ENCODE results near the gene IGLL5. TPM values are rescaled to one million over a fixed set of nuclear protein-coding genes. Genes with fewer than 3 reads are reported as not detected.

The IGLL5 gene
- total and polyA plus RNA-seq, 9 of the 15 experiments (the other 6 are each of a cell fraction or from before 2014, with no cell fraction given): not detected

- peak; percentile 1; the same call in 1 of the 3 replicates for ATAC-seq
- 3% methylated on average over 11 of the region's 11 CpGs for WGBS (ENCODE audit: insufficient coverage, low coverage, missing lambda C conversion rate)
- Histone ChIP-seq H3K4me3 (no peak overlapping the region), H3K9me1 (ENCODE audit: control insufficient read depth, insufficient read depth, low read length) (peaks cover 10% of the 10 kb centered on the region), H3K27ac (ENCODE audit: extremely low read depth, low read depth, low read length) (no peak overlapping the region), H2AFZ (ENCODE audit: low read depth, low read length) (no peak overlapping the region), H3K9me3 (replicated peaks; ENCODE audit: control insufficient read depth, insufficient read depth, low read depth, low read length) (no peaks in the 10 kb centered on the region), H3K9ac (ENCODE audit: insufficient read depth in 1 of 2, low read depth in 2 of 2, low read length in 2 of 2) (peak overlapping the region in 1 of 2 experiments; percentile 8; a peak in 1 of 4 replicates), H3K4me2 (ENCODE audit: insufficient read depth, low read length) (no peak overlapping the region), H3K79me2 (ENCODE audit: control insufficient read depth, insufficient read depth, low read length) (no peaks in the 10 kb centered on the region), H3K27me3 (ENCODE audit: control insufficient read depth in 2 of 2, insufficient read depth in 2 of 2, low read length in 2 of 2) (peaks cover 6 to 37% of the 10 kb centered on the region in 2 experiments; a peak in 2 of 5 replicates), H3K36me3 (ENCODE audit: control insufficient read depth, insufficient read depth, low read length) (no peaks in the 10 kb centered on the region), H4K20me1 (replicated peaks; ENCODE audit: control insufficient read depth, insufficient read depth, low read length) (peaks cover 67% of the 10 kb centered on the region), H3K4me1 (replicated peaks in 1 of 2; ENCODE audit: control insufficient read depth in 2 of 2, insufficient read depth in 2 of 2, low read length in 2 of 2) (peaks cover 0 to 1% of the 10 kb centered on the region in 2 experiments; a peak in 2 of 5 replicates)
- POLR2A ChIA-PET: interaction anchor here (0.7 to 6.5 kb wide), 5 partner anchors 12 to 105 kb away, joined by 3 to 39 read pairs (median 4); no protein-coding TSS in a partner anchor
- peak in 3 of 4 experiments; percentile 56 to 59 (median 58) for DNase-seq (ENCODE audit: extremely low read depth in 1 of 4, low spot score in 3 of 4)
- no TSS peak for BruUV-seq (replicated peaks)
- in situ Hi-C loops (cut with MboI) (loop anchor here (25.0 kb wide), 1 partner anchor 1328 kb away; the partner anchor contains the start of gene SPECC1L), intact Hi-C loops (cut with micrococcal nuclease) (no loop called here)
- TF ChIP-seq TFAP4 (CRISPR knock-in tag; IDR thresholded peaks at IDR 0.05; ENCODE audit: borderline replicate concordance) (no peak), ARNT (IDR thresholded peaks at IDR 0.05) (no peak), BACH1 (tag; IDR thresholded peaks at IDR 0.05) (no peak), NR2C2 (CRISPR knock-in tag; IDR thresholded peaks at IDR 0.05) (no peak), NR2C2 (tag; IDR thresholded peaks at IDR 0.05) (no peak), DNMT1 (IDR thresholded peaks at IDR 0.05) (no peak), ILK (tag; IDR thresholded peaks at IDR 0.05; ENCODE audit: borderline replicate concordance, low read depth) (no peak)
- no peak for FAIRE-seq
- CTCF ChIA-PET (ENCODE audit: low intra/inter-chr PET ratio): interaction anchor here (0.6 kb wide), 1 partner anchor 61 kb away, joined by 3 read pairs; no protein-coding TSS in a partner anchor
Measured at GRCh38 chr22:22934543-22935055, 47.0 kb downstream of the IGLL5 start.

All from K562 (cell line).